LoVo (cell line): ENCODE results near the gene SLC13A1.
A peak's percentile ranks its signal among the peaks of the same experiment; 100 is the strongest.

ENCODE experiments used
- DNase-seq: peaks from one replicate; pipeline ENCODE4 v3.0.0-alpha.2; 2016; ENCODE audit warnings: low spot score

The SLC13A1 gene

GRCh38 chr7:123198111-123198510 is 1.7 kb downstream of the SLC13A1 start:
- no peak for DNase-seq

- DNase-seq = no peak
Observed at GRCh38 chr7:123193235-123193634, 6.5 kb downstream of the SLC13A1 start.

- peak; percentile 23 for DNase-seq
Observed at GRCh38 chr7:123191132-123191531, 8.6 kb downstream of the SLC13A1 start.

GRCh38 chr7:123190109-123190831 is 9.5 kb downstream of the SLC13A1 start:
- no peak for DNase-seq

- no peak for DNase-seq
Observed at GRCh38 chr7:123185756-123186155, 14.0 kb downstream of the SLC13A1 start.

- DNase-seq = no peak
Observed at GRCh38 chr7:123184271-123184670, 15.5 kb downstream of the SLC13A1 start.

- DNase-seq = no peak
Observed at GRCh38 chr7:123183431-123183830, 16.3 kb downstream of the SLC13A1 start.

GRCh38 chr7:123177442-123177841 is 22.3 kb downstream of the SLC13A1 start:
- no peak for DNase-seq

- no peak for DNase-seq
Observed at GRCh38 chr7:123170333-123171246, 29.2 kb downstream of the SLC13A1 start.

GRCh38 chr7:123169065-123169464 is 30.7 kb downstream of the SLC13A1 start:
- DNase-seq = no peak

- no peak for DNase-seq
Observed at GRCh38 chr7:123157606-123158005, 42.2 kb downstream of the SLC13A1 start.

GRCh38 chr7:123155571-123155970 is 44.2 kb downstream of the SLC13A1 start:
- DNase-seq = no peak

- peak; percentile 78 for DNase-seq
Observed at GRCh38 chr7:123154231-123154860, 45.4 kb downstream of the SLC13A1 start.

- DNase-seq = no peak
Observed at GRCh38 chr7:123151443-123151842, 48.3 kb downstream of the SLC13A1 start.

GRCh38 chr7:123148813-123149212 is 51.0 kb downstream of the SLC13A1 start:
- DNase-seq = no peak

- DNase-seq = no peak
Observed at GRCh38 chr7:123143252-123144006, 56.3 kb downstream of the SLC13A1 start.

GRCh38 chr7:123140561-123140960 is 59.2 kb downstream of the SLC13A1 start:
- DNase-seq = no peak

GRCh38 chr7:123135960-123136359 is 63.8 kb downstream of the SLC13A1 start:
- no peak for DNase-seq

- DNase-seq = no peak
Observed at GRCh38 chr7:123133924-123134323, 65.8 kb downstream of the SLC13A1 start.

GRCh38 chr7:123131961-123132360 is 67.8 kb downstream of the SLC13A1 start:
- no peak for DNase-seq

GRCh38 chr7:123131556-123131955 is 68.2 kb downstream of the SLC13A1 start:
- no peak for DNase-seq

GRCh38 chr7:123131140-123131539 is 68.6 kb downstream of the SLC13A1 start:
- DNase-seq = no peak
